KMS-11 (cell line): Measurements from ENCODE around the gene OR9A2.

ENCODE experiments used
- H2AFZ ChIP-seq: fragments of 200-600 bp; sonication (generic); 2 replicates; pipeline ENCODE4 v1.6.1; 2016; ENCODE audit warnings: antibody characterized with exemption, mixed run types, low read depth
- H3K27ac ChIP-seq: fragments of 200-600 bp; sonication (generic); 2 replicates; pipeline ENCODE4 v1.6.1; 2016; ENCODE audit warnings: mild to moderate bottlenecking, mixed run types
- H3K27me3 ChIP-seq: fragments of 200-600 bp; sonication (generic); 2 replicates; pipeline ENCODE4 v1.6.1; 2017; ENCODE audit warnings: mild to moderate bottlenecking, low read depth, mixed run types, moderate library complexity; ENCODE audit not compliant: insufficient read depth
- H3K36me3 ChIP-seq: fragments of 200-600 bp; sonication (generic); 2 replicates; pipeline ENCODE4 v1.6.1; 2017; ENCODE audit warnings: mild to moderate bottlenecking, mixed run types; ENCODE audit not compliant: insufficient read depth
- H3K4me1 ChIP-seq: fragments of 200-600 bp; sonication (generic); 2 replicates; pipeline ENCODE4 v1.6.1; 2016; ENCODE audit warnings: mild to moderate bottlenecking, low read depth, mixed run types; ENCODE audit not compliant: poor library complexity, severe bottlenecking
- H3K4me2 ChIP-seq: fragments of 200-600 bp; sonication (generic); 2 replicates; pipeline ENCODE4 v1.7.0; 2016; ENCODE audit warnings: mild to moderate bottlenecking, mixed run types
- H3K4me3 ChIP-seq: fragments of 200-600 bp; sonication (generic); IDR thresholded peaks from 2 replicates; pipeline ENCODE4 v1.6.1; 2017; ENCODE audit warnings: low read depth, low read length, mixed read lengths; ENCODE audit not compliant: insufficient read depth
- H3K79me2 ChIP-seq: fragments of 200-600 bp; sonication (generic); 2 replicates; pipeline ENCODE4 v1.6.1; 2016; ENCODE audit warnings: low read depth, mixed run types; ENCODE audit not compliant: insufficient read depth
- H3K9ac ChIP-seq: fragments of 200-600 bp; sonication (generic); 2 replicates; pipeline ENCODE4 v1.6.1; 2016; ENCODE audit warnings: mild to moderate bottlenecking, mixed run types
- H4K20me1 ChIP-seq: fragments of 200-600 bp; sonication (generic); 2 replicates; pipeline ENCODE4 v1.6.1; 2016; ENCODE audit warnings: mild to moderate bottlenecking, mixed run types; ENCODE audit not compliant: insufficient read depth
- TF ChIP-seq, protein P1 (sequence below): fragments of 200-600 bp; sonication (generic); conservative IDR thresholded peaks from 2 replicates; pipeline ENCODE4 v1.6.1; 2017; ENCODE audit warnings: low read depth, mild to moderate bottlenecking, antibody characterized with exemption, low read length, moderate library complexity, mixed read lengths

The OR9A2 gene

DNA sequence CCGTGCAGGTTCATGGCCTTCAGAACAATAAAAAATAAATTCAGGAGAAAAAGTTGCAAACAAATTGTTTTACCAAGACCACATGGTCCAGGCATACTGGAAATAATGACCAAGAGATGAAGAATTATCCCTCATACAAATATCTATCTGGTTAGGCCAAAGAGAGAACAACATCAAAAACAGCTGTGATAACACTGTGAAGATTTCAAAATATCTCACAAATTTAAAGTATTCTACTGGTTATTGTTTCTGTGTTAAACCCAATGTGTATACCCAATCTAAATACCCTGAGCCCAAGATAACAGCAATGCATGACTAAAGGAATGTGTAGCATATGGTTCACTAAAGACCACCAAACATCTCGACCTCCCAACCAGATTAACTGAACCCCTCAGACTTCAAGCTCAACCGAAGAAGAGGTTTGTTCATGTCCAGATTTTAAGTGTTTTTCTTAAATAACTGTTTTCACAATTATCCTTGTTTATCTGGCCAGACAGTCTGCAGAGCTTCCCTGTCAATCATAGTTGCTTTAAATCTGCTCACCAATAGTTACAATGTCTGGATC lies 10.9 kb downstream of the OR9A2 start:
- Histone ChIP-seq H3K4me3 (no peak overlapping the region), H3K4me1 (no peaks in the 10 kb centered on the region), H4K20me1 (no peaks in the 10 kb centered on the region), H3K27me3 (no peaks in the 10 kb centered on the region), H3K27ac (no peak overlapping the region), H3K36me3 (no peaks in the 10 kb centered on the region), H3K79me2 (no peaks in the 10 kb centered on the region), H3K9ac (no peak overlapping the region), H3K4me2 (no peak overlapping the region), H2AFZ (no peak overlapping the region)
- TF ChIP-seq, protein P1, sequence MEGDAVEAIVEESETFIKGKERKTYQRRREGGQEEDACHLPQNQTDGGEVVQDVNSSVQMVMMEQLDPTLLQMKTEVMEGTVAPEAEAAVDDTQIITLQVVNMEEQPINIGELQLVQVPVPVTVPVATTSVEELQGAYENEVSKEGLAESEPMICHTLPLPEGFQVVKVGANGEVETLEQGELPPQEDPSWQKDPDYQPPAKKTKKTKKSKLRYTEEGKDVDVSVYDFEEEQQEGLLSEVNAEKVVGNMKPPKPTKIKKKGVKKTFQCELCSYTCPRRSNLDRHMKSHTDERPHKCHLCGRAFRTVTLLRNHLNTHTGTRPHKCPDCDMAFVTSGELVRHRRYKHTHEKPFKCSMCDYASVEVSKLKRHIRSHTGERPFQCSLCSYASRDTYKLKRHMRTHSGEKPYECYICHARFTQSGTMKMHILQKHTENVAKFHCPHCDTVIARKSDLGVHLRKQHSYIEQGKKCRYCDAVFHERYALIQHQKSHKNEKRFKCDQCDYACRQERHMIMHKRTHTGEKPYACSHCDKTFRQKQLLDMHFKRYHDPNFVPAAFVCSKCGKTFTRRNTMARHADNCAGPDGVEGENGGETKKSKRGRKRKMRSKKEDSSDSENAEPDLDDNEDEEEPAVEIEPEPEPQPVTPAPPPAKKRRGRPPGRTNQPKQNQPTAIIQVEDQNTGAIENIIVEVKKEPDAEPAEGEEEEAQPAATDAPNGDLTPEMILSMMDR: no peak

- Histone ChIP-seq H3K36me3 (no peaks in the 10 kb centered on the region), H2AFZ (no peak overlapping the region), H3K27ac (no peak overlapping the region), H3K9ac (no peak overlapping the region), H3K4me1 (no peaks in the 10 kb centered on the region), H3K79me2 (no peaks in the 10 kb centered on the region), H3K4me3 (no peak overlapping the region), H3K4me2 (no peak overlapping the region), H3K27me3 (no peaks in the 10 kb centered on the region), H4K20me1 (no peaks in the 10 kb centered on the region)
- TF ChIP-seq, protein P1: no peak
These were observed 11.8 kb downstream of the OR9A2 start for GRCh38 chr7:143015084-143015483.

DNA sequence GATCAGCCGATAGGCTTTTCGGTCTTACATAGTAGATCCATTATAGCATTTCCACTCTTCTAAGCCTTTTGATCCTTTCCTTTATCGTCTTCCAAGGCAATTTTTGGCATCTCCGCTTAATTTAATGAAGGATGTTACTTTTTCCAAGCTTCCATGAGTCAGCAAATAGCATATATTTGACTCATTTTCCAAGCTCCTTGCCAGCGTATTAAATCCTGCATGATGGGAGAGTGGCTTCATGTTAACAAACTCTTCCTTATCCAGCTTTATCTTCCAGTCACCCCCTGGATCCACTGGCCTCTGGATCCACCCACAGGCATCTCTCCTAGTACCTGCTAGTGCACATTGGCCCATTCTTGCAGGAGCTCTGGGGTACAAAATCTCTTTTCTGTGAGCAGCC lies 13.0 kb downstream of the OR9A2 start:
- no peaks in the 10 kb centered on the region for H3K79me2 ChIP-seq
- no peak overlapping the region for H3K4me2 ChIP-seq
- no peak overlapping the region for H2AFZ ChIP-seq
- no peaks in the 10 kb centered on the region for H3K27me3 ChIP-seq
- no peak overlapping the region for H3K9ac ChIP-seq
- no peak overlapping the region for H3K27ac ChIP-seq
- TF ChIP-seq, protein P1: no peak
- H3K4me1 ChIP-seq: no peaks in the 10 kb centered on the region
- no peak overlapping the region for H3K4me3 ChIP-seq
- no peaks in the 10 kb centered on the region for H4K20me1 ChIP-seq
- no peaks in the 10 kb centered on the region for H3K36me3 ChIP-seq

GRCh38 chr7:143013473-143013872 lies 13.5 kb downstream of the OR9A2 start:
- no peak overlapping the region for H2AFZ ChIP-seq
- H3K79me2 ChIP-seq: no peaks in the 10 kb centered on the region
- H3K27me3 ChIP-seq: no peaks in the 10 kb centered on the region
- H3K4me1 ChIP-seq: no peaks in the 10 kb centered on the region
- no peak overlapping the region for H3K4me2 ChIP-seq
- H3K36me3 ChIP-seq: no peaks in the 10 kb centered on the region
- H3K27ac ChIP-seq: no peak overlapping the region
- no peak overlapping the region for H3K4me3 ChIP-seq
- no peak overlapping the region for H3K9ac ChIP-seq
- no peaks in the 10 kb centered on the region for H4K20me1 ChIP-seq
- TF ChIP-seq, protein P1: no peak
